GM18868 (cell line): ENCODE results near the gene DTNB.
A peak's percentile ranks its signal among the peaks of the same experiment; 100 is the strongest.
"Not testable (repeated sequence)": the region's sequence is repeated elsewhere in the genome, so short reads cannot be mapped to it uniquely, and the experiment has no call there.

Experiments
- ATAC-seq: cut with Tn5 transposase; IDR thresholded peaks from one replicate; pipeline ENCODE4 v1.9.1; 2021; ENCODE audit warnings: mild to moderate bottlenecking, moderate library complexity; ENCODE audit not compliant: unreplicated experiment

The DTNB gene

GRCh38 chr2:25633801-25634200 is 39.6 kb downstream of the DTNB start:
- not testable (repeated sequence) for ATAC-seq

DNA sequence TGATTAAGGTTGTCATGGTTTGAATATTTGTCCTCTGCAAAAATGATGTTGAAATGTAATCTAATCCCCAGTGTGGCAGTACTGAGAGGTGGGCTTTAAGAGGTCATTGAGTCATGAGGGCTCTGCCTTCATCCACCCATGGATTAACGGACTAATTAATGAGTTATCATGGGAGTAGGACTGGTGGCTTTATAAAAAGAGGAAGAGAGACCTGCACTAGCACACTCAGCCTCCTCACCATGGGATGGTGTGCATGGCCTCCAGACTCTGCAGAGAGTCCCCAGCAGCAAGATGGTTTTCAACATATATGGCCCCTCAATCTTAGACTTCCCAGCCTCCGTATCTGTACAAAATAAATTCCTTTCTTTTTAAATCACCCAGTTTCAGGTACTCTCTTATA is 41.0 kb downstream of the DTNB start:
- ATAC-seq: no peak

DNA sequence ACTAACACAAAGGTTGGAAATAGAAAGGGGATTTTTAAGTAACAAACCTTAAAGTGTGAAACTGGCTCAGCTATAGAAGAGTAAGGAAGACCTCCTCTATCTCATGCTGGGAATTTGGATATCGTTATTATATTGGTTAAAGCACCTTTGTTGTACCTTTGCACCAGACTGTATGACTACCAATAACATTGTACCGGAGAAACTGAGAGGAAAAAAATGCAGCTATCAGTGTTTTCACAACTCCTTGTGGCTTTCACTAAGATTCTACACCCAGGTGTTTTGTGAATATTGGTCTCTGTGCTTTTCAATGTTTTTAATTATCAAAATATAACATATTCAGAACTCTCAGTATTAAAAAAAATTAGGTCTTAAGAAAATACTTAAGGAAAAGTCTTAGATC is 48.7 kb downstream of the DTNB start:
- no peak for ATAC-seq

DNA sequence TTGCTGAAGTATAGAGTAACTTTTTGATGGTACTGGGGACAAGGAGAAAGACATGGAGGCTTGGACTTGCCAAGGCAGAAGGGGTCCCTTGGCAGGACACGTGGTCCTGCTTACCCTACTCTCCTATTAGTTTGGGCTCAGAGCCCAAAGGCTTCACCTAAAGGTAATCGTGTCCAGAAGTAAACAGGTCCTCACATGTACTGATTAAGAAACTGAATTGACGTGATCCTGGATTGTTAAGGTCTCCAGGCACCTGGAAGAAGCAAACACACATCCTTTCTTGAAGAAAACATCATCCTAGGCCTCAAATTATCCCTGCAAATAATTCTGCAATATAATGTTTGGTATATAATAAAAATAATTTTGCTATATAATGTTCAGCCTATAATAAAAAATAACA is 50.0 kb downstream of the DTNB start:
- ATAC-seq: no peak

GRCh38 chr2:25620711-25621110 is 52.7 kb downstream of the DTNB start:
- ATAC-seq: no peak

GRCh38 chr2:25620077-25620476 is 53.3 kb downstream of the DTNB start:
- ATAC-seq: no peak

DNA sequence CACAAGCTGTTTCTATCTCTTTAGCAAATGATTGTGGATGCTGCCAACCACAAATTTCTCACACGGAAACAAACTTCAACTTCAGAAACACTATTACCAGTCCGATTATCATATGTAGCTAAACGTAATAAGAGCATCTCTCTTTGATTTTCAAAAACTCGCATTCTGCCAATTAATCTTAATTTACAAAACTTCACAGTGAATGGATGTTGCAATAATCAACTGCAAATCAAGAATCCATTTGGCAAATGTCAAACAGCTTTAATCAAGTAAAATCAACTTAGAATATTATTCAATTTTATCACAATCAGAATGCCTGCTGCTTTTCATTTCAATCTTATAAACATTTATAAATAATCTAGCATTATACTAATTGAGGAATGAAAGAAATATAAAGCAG is 54.2 kb downstream of the DTNB start:
- no peak for ATAC-seq

- no peak for ATAC-seq
These were observed 54.7 kb downstream of the DTNB start for GRCh38 chr2:25618676-25619075.

DNA sequence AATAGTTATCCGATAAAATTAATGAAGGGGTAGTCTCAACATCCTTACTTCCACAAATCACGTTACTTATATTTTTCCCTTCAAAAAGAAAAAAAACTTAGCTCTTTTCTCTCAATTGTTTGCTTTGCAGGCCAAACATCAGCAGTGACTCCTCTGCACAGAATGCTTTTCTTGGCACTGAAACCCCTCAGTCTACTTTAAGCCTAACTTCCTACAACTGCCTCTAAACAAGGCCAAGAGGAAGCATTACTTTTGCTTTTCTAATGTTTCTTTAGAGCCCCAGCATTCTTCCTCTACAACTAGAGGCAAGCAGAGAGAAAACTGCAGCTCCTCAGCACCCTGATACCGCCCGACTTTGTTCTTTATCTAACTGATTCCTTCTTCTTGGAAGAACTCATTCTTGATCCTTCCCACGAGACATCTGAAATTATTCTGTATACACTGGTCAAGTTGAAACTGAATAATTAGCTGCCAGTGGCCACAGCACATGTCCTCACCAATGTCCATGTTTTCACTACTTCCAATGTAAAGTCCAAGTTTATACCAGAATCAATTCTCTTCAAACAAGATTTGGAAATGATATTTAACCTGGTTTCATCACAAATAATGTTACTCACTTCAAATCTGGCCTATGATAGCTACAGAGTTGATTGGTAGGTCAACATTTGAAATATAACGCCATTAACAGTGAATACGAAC is 55.3 kb downstream of the DTNB start:
- ATAC-seq: no peak

DNA sequence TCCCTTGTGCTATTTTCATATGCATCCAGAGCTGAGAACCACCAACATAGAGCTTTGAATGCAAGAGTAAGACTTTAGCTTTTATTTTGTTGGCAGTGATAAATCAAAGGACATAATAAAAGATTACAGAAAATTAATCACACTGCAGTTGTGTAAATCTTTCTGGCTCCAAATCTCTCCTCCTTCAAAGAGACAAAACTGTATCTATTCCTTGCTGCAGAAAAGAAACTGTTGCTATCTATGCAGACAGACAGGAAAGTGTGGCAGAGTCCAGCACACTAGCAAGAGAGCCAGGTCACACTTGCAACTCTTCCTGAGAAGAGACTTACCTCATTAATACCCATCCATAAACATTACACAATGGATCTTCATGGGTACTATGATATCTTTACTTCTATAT is 57.5 kb downstream of the DTNB start:
- no peak for ATAC-seq

DNA sequence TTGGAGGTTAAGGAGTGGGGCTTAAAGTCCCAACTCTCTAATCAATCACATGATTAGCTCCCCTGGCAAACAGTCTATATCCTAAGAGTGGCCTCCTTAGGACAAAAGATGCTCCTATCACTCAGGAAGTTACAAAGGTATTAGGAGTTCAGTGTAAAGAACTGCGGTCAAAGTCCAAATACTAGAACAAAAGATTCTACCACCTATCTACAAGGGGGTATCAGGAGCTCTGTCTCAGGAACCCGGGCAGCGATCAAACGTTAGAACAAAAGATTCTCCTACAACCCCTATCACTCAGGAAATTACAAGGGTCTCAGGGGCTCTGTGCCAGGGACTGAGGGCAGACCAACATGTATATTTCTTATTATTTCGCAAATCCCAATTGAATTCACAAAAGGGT is 58.0 kb downstream of the DTNB start:
- no peak for ATAC-seq

GRCh38 chr2:25614711-25615110 is 58.7 kb downstream of the DTNB start:
- no peak for ATAC-seq

GRCh38 chr2:25608718-25609117 is 64.7 kb downstream of the DTNB start:
- no peak for ATAC-seq

DNA sequence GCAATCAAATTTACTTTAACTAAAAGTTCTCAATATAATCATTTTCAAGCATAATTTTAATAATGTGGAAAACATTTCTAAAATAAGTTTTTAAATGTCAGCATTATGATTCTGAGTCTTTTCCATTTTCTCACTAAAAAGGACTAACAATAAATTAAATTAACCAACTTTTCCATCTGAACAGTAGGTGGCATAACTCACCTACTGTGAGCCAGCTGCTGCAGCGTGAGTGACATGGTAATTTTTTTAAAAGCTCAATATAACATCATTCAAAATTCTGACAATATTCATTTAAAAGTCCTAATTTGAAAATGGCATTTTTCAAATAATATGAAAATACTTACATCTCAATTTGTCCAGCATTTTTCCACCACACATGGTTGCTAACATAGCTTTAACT is 66.5 kb downstream of the DTNB start:
- no peak for ATAC-seq

- peak; percentile 61 for ATAC-seq
These were observed 71.0 kb downstream of the DTNB start for GRCh38 chr2:25602333-25602723.

- ATAC-seq: peak; percentile 41
These were observed 71.6 kb downstream of the DTNB start for GRCh38 chr2:25601711-25602332.

GRCh38 chr2:25598911-25599310 is 74.5 kb downstream of the DTNB start:
- no peak for ATAC-seq

DNA sequence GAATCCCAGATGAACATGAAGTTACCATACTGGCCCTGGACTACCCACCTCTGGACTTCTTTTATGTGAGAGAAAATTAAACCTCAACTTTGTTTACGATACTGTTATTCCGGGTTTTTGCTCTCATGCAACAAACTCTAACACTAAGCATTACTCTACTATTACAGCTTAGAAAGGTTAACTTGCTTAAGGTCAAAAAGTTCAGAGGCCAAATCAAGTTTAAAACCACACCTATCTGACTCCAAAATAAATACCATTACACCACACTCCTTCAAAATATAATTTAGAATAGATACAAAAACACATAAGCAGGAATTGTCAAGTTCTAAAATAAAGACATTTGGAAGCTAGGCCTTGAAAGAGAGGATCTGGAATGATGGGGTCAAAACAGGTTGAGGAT is 75.0 kb downstream of the DTNB start:
- no peak for ATAC-seq

DNA sequence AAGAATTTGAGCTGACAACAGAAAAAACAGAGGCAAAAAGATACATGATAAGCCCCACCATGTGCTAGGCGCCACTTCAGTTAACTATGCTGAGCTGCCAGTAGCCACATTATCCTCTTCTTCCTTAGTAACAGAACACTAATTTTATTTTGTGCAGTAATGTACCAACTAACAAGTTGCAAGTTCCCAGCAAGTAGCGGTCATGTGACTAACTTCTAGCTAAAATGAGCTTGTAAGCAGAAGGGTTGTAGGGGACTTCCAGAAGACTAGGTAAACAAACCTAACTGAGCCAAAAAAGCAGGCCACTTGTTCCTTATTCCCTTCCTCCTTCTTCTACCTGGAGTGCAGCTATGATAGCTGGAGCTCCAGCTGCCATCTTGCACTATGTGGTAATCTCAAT is 75.5 kb downstream of the DTNB start:
- no peak for ATAC-seq

- ATAC-seq: no peak
These were observed 76.7 kb downstream of the DTNB start for GRCh38 chr2:25596516-25597244.

DNA sequence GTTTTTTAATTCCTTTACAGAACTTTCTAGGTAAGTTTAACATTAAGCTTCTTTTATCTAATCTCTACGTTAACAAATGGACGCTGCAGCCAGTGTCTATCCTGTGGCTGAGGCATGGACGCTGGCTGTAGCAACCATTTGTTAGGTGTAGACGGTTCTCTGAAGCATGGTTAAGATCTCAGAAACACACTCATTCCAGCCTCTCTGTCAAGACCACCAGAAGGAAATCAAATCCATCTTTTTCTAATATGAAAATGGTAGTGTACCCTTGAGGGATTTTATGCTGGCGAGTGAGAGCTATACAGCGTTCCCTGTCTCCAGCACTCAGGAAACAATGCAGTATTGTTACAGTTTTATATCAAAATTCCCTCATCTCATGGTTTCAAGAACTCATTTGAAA is 78.0 kb downstream of the DTNB start:
- no peak for ATAC-seq

DNA sequence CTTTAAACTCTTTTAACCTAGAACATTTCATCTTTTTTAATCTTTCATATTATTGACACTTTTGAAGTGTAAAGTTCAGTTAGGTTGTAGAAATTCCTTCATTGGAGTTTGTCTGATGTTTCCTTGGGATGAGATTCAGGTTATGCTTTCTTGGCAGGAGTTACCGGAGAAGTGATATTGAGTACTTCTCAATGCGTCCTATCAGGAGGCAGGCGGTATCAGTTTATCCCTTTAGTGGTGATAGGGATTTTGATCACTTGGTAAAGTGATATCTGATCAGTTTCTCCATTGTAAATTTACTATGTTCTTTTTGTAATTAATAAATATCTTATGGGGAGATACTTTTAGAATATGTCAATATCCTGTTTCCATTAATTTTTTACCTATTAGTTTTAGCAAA is 78.4 kb downstream of the DTNB start:
- ATAC-seq: no peak
